ENCODE measurements around the gene UNC5B.
"Not testable (repeated sequence)": the region's sequence is repeated elsewhere in the genome, so short reads cannot be mapped to it uniquely, and the experiment has no call there.

The UNC5B gene

DNA sequence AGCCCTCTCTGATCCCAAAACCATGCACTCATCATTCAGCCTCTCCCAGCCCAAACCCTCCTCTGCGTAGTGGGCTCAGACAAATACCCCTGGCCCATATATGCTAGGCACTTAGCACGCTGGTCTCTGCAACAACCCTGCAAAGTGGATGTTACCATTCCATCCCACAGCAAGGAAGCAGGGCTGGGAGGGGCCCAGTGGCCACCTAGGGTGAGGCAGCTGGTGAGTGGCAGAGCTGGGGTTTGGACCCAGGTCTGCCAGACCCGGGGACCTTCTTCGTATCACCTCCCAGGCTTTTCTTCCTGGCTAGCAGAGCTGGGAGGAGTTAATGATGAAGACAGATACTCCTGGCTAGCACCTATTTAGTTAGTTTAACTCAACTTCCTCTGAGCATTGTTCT lies 73.6 kb downstream of the UNC5B start:
- DNase-seq = no peak

DNA sequence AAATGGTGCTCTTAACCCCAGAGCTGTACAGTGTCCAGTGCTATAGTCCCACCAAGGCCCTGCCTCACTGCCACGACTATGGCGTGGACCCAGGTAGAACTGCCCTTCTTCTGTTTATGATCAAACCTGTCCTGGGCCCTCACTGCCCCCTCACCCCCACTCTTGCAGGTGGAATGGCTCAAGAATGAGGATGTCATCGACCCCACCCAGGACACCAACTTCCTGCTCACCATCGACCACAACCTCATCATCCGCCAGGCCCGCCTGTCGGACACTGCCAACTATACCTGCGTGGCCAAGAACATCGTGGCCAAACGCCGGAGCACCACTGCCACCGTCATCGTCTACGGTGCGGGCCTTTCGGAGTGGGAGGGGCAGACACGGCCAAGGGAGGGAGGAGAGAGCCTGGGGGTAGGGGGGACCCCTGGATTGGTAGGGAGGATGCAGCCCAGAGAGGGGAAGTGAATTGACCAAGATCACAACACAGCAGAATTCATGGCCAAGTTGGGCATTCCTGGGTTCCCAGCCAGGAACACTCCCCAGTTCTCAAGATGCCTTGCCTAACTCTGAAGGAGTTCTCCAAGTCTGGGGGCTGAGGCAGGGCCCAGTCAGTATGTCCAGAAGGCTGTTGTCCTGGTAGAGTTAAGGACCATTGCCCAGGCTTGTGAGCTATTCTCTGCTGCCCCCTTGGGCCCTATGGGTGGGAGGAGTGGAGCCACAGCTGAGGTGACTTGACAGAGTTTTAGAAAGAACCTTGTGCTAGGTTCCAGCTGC lies 74.3 kb downstream of the UNC5B start:
- no peak for DNase-seq

DNA sequence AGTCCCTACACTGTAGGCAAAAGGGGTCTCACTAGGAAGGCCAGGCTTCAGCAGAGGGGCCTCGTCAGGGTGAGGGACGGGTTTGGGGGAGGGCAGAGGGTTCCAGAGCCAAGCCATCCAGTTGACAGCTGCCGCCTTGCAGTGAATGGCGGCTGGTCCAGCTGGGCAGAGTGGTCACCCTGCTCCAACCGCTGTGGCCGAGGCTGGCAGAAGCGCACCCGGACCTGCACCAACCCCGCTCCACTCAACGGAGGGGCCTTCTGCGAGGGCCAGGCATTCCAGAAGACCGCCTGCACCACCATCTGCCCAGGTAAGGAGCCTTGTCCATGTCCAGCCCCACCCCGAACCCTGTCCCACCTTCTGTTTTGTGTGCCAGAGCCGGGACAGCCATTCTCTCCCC lies 75.1 kb downstream of the UNC5B start:
- no peak for DNase-seq

DNA sequence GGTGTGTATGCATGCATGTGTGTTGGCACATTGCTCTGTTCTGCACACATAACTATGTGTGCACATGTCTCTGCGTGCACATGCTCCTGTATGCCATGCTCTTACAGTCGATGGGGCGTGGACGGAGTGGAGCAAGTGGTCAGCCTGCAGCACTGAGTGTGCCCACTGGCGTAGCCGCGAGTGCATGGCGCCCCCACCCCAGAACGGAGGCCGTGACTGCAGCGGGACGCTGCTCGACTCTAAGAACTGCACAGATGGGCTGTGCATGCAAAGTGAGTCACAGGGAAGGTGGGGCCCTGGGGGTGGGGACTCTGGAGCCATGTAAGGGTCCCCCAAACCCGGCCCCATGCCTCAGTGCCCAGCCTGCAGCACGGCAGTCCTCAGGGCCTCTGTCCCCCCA lies 76.1 kb downstream of the UNC5B start:
- DNase-seq = no peak

DNA sequence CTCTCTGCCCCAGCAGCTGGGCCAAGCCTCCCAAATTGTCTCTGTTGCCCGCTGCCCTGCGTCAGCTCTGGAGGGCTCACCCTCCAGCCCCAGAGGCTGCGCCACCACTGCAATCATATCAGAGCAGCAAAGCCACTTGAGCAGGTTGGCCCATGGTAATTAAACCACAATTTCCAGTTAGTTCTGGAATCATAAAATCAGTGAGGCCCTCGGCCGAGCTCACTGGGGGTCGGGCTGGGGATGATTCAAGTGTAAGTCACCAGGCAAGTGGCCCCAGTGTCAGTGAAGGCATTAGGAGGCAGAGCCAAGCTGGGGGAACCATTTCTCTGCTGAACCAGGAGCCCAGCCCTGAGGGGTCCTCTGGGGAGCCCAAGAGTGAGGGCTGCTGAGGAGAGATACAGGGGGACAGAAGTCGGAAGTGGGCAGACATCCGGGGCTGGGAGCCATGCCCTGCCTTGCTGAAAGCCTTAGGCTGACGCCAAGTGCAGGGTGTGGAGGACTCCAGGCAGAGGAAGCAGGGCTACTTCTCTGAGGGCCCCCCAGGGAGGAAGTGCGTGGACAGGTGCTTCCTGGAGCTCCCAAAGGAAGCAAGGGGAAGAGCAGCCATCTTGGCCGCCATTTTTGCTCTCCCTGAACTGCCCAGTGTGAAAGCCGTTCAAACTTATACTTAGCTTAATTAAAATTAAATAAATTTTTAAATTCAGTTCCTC lies 77.2 kb downstream of the UNC5B start:
- no peak for DNase-seq

DNA sequence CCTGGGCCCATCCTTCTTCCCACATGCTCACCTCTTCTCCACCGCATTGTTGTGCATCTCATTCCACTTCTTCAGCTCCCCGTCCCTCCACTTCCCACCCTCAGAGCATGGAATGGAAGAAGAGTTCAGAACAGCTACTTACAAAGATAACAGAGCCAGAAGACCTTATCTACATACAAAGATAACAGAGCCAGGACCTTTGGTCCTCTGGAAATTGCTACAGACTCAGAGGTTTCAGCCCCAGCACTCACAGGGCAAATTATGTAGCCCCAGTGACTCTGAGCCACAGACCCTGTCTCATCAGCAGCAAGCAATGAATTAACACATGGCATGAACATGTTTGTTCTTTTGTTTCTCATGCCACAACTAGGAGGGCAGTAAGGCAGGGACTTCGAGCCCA lies 78.0 kb downstream of the UNC5B start:
- no peak for DNase-seq

DNA sequence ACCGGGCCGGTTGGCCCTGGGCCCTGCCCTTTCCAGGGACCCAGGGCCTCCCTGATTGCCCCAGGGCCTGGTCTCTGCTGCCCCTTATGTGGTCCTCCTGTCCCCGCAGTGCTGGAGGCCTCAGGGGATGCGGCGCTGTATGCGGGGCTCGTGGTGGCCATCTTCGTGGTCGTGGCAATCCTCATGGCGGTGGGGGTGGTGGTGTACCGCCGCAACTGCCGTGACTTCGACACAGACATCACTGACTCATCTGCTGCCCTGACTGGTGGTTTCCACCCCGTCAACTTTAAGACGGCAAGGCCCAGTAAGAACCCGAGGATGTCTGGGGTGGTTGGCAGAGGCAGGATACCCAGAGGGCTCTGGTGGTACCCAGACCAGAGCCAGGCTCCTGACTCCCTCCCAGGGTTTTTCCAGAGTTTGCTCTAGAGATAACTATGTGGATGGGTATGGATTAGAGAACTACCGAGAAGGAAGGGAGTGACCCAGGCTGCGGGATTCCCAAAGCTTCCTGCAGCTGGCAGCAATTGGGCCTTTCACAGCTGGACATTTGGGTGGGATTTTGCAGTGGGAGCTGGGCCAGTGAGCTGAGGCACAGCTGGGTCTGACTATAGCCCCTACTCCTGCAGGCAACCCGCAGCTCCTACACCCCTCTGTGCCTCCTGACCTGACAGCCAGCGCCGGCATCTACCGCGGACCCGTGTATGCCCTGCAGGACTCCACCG lies 78.6 kb downstream of the UNC5B start:
- DNase-seq = no peak

DNA sequence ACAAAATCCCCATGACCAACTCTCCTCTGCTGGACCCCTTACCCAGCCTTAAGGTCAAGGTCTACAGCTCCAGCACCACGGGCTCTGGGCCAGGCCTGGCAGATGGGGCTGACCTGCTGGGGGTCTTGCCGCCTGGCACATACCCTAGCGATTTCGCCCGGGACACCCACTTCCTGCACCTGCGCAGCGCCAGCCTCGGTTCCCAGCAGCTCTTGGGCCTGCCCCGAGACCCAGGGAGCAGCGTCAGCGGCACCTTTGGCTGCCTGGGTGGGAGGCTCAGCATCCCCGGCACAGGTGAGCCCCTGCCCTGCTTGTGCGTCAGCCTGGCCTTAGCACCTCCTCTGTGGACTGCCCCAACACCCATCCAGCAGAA lies 79.1 kb downstream of the UNC5B start:
- no peak for DNase-seq

DNA sequence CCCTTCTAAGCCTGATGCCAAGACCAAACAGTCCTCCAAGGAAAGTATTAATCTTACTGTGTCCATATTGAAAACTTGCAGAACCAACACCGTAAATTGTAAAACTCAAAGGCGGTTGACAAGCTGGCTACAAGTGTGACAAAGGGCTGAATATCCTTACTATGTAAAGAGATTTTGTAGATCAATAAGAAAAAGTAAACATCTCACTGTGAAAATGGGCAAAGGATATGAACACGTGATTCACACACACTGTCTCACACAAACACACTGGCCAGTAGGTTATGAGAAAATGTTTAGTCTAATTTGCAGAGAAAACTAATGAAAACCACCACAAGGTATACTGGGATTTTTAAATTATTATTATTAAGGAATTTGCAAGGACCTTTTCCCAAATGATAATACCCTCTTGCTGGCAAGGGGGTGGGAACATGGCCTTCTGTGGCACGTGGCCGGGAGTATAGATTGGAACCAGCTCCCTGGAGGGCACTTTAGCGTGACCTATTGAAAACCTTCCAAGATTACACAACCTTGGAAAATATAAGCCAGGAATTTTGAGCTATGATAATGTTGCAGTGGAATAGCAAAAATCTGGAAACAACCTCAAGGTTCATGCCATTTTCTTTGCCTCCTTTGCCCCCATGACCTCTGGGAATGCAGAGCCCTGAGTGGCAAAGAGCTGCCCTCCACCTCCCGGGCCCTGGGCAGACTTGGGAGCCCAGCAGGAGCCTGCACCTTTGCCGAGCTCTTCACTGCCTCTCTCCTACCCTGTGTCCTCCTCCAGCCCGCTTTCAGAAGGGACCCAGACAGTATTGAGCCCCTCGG lies 80.5 kb downstream of the UNC5B start:
- no peak for DNase-seq

DNA sequence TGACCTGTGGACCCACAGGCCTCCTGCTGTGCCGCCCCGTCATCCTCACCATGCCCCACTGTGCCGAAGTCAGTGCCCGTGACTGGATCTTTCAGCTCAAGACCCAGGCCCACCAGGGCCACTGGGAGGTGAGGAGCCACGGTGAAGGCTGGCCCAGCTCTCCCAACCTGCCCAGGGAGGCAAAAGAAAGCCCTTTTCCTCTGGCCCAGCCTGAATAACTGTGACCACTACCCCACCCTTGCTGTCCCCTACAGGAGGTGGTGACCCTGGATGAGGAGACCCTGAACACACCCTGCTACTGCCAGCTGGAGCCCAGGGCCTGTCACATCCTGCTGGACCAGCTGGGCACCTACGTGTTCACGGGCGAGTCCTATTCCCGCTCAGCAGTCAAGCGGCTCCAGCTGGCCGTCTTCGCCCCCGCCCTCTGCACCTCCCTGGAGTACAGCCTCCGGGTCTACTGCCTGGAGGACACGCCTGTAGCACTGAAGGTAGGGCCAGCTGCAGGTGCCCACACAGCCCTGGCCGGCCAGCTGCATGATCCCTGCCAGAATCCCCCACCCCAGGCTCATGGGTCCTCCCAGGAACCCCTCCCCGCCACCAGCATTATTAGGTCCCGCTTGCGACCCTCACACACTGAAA lies 81.2 kb downstream of the UNC5B start:
- no peak for DNase-seq

DNA sequence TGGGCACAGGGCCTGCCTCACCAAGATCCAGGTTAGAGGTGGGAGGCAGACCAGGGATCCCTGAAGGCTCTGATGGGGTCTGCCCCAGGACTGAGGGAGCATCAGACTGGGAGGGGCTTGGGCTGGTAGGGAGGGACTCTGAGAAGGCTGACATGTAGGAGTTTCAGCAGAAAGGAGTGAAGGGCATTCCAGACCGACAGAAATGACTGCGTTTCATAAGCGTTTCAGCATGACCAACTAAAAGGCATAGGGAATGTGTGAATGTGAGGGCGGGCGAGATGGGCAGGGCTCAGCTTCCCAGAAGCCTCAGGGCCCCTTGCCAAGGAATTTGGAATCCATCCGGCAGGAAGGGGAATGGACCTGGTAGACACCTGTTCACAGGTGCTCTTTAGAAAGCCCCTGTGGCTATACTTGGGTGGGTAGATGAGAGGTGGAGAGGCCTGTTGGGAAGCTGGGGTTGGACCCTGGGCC lies 81.8 kb downstream of the UNC5B start:
- no peak for DNase-seq

DNA sequence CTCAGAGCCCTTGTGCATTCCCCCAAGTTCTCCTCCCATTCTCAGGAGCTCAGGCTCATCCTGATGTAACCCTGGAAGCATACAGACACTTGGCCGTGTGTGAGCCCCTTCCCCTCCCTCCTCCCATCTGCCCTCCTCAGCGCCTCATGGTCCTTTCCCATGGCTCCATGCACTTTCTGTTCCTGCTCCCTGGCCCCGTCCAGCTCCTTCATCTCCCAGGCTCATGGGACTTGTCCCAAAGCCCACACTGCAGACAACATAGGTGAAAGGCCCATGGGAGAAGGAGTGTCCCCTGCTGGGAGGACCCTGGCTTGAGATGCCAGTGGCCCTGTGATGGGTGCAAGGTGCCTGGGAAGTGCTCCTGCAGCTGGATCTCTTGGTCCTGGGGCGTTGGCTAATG lies 82.5 kb downstream of the UNC5B start:
- no peak for DNase-seq

DNA sequence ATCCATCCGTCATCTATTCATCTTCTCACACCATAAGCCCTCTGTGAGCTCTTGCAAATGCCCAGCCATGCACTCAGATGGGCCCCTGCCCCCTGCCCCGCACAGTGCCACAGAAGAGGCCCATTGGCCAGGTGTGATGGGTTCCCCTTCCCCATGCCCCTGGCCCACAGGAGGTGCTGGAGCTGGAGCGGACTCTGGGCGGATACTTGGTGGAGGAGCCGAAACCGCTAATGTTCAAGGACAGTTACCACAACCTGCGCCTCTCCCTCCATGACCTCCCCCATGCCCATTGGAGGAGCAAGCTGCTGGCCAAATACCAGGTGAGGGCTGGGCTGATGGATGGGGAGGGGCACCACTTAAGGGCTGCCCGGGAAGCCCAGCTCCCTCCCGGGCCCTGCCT lies 83.3 kb downstream of the UNC5B start:
- no peak for DNase-seq

DNA sequence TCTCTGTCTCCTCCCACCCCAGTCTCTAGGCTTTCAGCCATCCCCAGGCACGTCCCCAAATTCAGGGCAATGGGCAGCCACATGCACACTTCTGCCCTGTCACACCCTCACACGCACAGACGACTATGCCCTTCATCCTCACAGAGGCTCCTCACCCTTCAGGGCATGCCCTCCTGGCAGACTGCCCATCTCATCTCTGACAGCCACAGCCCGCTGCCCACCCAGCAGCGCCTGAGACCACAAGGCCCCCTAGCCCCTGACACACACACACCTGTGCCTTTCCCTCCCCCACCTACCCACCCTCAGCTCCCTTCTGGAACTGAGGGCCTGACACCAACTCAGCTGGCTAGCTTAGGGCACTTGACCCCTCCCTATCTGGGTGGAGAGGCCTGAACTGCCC lies 83.7 kb downstream of the UNC5B start:
- no peak for DNase-seq

DNA sequence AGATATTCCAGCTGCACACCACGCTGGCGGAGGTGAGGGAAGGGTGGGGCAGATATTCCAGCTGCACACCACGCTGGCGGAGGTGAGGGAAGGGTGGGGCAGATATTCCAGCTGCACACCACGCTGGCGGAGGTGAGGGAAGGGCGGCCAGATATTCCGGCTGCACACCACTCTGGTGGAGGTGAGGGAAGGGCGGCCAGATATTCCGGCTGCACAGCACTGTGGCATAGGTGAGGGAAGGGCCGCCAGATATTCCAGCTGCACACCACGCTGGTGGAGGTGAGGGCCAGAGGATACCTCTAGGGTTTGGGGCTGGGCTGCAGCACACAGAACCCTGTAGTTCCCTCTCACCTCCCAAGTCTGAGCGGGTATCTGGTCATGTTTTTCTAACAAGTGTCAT lies 84.4 kb downstream of the UNC5B start:
- DNase-seq = not testable (repeated sequence)

DNA sequence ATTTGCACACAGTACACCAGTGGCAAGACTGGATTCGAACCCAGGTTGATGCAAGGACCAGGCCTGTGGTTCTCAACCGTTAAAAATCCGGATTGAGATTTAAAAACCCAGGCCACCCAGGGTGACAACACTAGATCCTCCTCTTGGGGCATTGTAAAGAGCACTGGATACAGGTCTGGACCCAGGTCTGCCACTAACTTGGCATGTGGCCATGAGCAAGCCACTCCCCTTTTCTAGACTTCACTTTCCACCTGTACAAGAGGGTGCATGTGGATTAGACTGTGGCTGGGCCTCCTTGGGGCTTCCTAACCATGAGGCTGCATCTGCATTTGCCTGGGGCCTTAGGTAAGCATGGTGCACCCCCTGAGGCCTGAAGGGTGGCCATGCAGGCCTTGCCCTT lies 85.0 kb downstream of the UNC5B start:
- no peak for DNase-seq

DNA sequence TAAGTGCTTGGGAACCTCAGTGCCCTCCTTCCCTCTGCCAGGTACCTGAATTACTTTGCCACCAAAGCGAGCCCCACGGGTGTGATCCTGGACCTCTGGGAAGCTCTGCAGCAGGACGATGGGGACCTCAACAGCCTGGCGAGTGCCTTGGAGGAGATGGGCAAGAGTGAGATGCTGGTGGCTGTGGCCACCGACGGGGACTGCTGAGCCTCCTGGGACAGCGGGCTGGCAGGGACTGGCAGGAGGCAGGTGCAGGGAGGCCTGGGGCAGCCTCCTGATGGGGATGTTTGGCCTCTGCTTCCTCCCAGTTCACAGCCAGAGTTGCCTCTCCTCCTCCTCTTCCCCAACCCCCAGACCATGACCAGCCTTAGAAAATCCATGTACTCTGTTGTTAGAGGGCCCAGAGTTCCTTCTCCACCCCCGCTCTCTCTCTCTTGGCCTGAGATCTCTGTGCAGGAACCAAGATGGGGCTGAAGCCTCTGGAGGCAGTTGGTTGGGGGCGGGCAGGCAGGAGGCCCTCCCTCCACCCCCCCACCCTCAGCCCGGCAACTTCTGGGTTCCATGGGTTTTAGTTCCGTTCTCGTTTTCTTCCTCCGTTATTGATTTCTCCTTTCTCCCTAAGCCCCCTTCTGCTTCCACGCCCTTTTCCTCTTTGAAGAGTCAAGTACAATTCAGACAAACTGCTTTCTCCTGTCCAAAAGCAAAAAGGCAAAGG lies 86.9 kb downstream of the UNC5B start:
- DNase-seq = no peak

DNA sequence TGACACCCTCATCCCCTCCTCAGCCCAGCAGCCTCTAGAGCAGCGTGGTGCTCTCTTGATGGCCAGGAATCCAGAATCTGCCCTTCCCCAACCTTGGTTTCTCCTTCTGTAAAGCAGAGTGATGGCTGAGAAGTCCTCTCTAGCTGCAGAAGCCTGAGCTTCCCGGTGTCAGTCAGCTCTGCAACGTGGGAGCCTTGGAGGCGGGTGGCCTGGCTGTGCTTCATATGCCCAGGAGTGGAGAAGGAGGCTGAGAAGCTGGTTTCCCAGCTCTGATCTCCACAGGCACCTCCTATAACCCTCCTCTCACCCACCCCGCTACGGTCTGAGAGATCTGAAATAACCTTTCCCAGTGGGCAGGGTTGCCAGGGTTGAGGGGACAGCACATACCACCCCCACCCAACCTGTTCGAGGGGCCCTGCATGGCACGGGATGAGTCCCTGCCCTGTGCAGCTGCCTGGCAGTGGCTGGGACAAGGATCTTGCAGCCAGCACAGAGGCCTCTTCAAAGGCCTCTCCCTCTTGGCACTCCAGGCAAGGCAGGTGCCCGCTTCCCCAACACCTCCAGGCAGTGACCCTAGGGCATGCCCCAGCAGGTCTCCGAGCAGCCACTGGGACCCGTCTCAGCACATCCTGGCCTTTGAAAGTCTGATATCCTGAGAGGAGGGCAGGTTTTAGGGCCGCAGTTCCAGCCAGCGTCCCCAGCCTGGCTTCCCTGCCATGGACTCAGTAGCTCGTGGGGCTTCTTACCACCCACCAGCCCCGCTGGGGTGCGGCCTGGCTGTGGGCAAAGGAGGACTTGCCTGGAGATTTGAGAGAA lies 88.4 kb downstream of the UNC5B start:
- no peak for DNase-seq

DNA sequence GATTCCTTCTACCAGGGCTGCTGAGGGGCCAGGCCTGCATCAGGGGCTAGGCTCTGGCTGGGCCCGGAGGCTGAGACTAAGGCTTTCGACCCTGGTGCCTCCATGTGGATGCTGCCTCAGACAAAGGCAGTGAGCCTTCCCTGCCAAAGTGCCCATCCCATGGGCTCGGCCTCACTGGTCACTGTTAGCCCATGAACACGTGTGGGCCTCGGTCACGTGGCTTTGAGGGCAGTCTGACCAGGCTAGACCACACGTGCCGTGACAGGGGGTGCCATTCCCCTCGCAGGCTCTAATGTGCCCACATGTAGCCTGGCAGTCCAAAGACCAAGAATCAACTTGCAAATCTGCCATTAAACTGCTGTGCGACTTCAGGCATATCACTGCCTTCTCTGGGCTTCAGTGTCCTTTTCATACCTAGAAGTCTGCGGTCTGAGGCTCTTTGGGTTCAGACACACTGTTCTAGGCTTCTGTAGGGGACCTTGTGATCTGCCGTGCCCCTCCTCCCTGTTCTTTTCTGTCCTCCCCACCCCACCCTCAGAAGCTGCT lies 89.1 kb downstream of the UNC5B start:
- no peak for DNase-seq

DNA sequence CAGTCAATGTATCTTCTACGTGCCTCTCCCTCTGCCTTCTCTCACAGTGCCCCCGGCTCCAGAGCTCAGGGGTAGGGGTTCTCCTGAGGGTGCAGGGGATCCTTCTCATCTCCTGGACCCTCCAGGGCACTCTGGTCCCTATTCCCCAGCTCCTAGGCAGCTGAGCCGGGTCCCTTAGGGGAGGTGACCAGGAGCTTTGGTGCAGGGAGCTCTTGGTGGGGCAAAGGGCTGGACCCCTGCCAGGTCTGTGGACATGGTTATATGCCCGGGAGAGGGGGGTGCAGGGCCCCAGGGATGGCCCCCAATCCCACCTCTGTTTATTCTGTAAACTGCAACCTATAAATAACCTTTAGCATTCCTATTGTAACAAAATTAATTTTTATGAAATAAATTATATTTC lies 90.1 kb downstream of the UNC5B start:
- no peak for DNase-seq
